ENCODE data around the gene B3GAT3. TPM values are rescaled to one million over a fixed set of nuclear protein-coding genes. Genes with fewer than 3 reads are reported as not detected.

Gene B3GAT3
- total RNA-seq = 10 to 100 TPM; 27.5 to 30.3 TPM

DNA sequence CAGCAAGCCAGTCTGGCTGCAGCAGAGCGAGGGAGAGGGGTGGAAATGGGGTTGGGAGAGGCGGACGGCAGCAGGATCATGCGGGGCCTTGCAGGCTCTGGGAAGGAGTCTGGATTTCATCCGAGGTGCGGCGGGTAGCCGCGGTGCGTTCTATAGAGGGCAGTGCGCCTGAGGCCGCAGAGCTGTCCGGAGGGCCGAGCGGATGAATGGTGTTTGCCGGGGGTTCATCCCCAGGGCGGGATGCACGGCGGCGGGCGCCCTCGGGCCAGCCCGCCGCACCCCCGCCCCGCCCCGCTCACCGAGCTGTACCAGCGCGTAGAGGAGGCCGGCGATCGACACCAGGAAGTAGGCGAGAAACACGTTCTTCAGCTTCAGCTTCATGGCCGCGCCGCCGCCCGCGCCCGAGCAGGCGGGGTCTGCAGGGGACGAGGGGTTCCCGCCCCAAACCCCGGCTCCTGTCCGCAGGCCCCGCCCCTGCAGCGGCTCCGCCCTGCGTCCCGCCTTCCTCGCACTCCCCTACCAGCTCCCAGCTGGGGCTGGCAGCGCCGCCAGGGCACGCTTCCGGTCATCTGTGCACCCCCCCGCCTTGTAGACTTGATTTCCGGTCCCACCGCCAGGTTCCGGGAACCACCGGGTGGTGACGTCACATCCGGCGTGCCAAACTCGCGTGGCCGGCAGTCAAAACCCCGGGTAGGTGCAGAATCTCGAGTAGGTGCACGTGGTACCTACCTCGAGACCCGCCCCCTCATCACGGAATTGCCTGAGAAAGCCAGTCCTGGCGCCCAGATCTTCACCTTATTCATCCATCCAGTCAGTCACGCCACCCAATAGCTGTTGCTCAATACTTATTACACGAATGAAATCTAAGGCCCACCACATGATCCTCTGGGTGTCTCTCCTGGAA is at the start of gene B3GAT3:
B3GAT3 (minus strand) TSS at position 420 of the 904 bp plus-strand sequence; CDS start at position 381, 39 bp downstream.
- Histone ChIP-seq H3K4me1 (ENCODE audit: control insufficient read depth in 1 of 2, low read depth in 2 of 2) (peaks cover 7 to 22% of the 10 kb centered on the region in 2 donors), H3K36me3 (peaks cover 22% of the 10 kb centered on the region), H3K27ac (peak within 1 kb of the TSS; percentile 83 to 97), H3K9me3 (no peaks in the 10 kb centered on the region), H3K27me3 (replicated peaks; ENCODE audit: insufficient read depth) (no peaks in the 10 kb centered on the region), H3K4me3 (peak within 1 kb of the TSS; percentile 89)
- peak; percentile 93 for DNase-seq (ENCODE audit: low spot score)
- ATAC-seq (ENCODE audit: insufficient number of reproducible peaks, low FRiP score, low read depth) = peak; percentile 94
- TF ChIP-seq, protein P1, sequence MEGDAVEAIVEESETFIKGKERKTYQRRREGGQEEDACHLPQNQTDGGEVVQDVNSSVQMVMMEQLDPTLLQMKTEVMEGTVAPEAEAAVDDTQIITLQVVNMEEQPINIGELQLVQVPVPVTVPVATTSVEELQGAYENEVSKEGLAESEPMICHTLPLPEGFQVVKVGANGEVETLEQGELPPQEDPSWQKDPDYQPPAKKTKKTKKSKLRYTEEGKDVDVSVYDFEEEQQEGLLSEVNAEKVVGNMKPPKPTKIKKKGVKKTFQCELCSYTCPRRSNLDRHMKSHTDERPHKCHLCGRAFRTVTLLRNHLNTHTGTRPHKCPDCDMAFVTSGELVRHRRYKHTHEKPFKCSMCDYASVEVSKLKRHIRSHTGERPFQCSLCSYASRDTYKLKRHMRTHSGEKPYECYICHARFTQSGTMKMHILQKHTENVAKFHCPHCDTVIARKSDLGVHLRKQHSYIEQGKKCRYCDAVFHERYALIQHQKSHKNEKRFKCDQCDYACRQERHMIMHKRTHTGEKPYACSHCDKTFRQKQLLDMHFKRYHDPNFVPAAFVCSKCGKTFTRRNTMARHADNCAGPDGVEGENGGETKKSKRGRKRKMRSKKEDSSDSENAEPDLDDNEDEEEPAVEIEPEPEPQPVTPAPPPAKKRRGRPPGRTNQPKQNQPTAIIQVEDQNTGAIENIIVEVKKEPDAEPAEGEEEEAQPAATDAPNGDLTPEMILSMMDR (IDR thresholded peaks at IDR 0.05) = no peak

DNA sequence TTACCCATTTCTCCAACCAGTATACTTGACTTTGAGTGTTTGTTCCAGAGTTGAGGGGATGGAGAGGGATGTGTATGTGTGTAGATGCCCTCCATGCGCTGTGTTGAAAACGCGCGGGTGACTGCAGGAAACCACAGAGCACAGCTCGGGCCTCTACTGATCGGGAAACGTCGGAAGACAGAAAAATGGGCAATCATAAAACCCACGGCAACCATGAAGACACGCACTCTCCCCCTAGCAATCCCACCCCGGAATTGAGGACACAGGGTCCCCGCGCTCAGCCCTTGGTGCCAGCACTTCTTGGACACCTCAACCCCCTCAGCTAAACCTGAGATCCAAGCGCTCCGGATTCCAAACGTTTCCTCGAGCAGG is 49.4 kb upstream of the B3GAT3 start:
- ATAC-seq (ENCODE audit: insufficient number of reproducible peaks, low FRiP score, low read depth) = no peak

DNA sequence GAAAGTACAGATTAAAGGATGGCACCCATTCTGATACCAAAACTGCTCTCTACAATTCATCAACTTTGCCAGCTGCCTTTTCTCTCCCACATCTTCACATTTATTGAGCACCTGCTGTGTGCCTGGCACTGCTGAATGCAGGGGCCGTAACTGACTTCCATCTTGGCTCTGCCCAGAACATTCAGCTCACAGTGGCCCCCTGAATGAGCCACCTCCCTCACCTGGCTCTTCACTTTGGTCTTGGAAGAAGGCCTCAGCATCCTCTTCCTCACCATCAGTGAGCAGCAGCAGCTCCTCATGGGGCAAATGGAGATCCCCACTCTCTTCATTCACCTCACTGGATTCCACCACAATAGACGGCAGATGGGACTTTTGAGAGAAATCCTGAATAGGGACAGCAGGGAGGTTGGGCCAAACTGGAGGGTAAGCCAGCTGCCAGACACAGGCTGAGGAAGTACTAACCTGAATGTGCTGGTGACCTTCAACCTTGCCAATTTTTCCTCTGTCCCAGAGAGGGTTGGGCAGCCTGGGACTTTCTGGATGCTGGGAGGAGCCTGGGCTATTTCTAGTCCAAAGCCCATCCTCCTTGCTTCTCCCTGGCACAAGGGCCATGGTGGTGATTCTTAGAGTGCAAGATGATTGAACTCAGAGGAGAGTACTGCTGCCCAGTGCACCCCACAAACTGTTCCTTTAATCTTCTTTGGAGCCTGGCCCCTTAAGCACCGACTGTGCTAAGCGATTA is 47.8 kb upstream of the B3GAT3 start:
- H3K36me3 ChIP-seq = peaks cover 6% of the 10 kb centered on the region
- ATAC-seq (ENCODE audit: insufficient number of reproducible peaks, low FRiP score, low read depth) (no peak), DNase-seq (ENCODE audit: low spot score) (no peak)
- no peaks in the 10 kb centered on the region for H3K27me3 ChIP-seq (replicated peaks; ENCODE audit: insufficient read depth)
- H3K4me1 ChIP-seq (ENCODE audit: control insufficient read depth in 1 of 2, low read depth in 2 of 2) = peaks cover 34 to 48% of the 10 kb centered on the region in 2 donors
- TF ChIP-seq, protein P1 (IDR thresholded peaks at IDR 0.05) = no peak
- H3K4me3 ChIP-seq = no peak overlapping the region
- no peaks in the 10 kb centered on the region for H3K9me3 ChIP-seq
- H3K27ac ChIP-seq = no peak overlapping the region

More for the DNA sequence above, 49.4 kb upstream of the B3GAT3 start:
- Histone ChIP-seq H3K4me1 (ENCODE audit: control insufficient read depth in 1 of 2, low read depth in 2 of 2) (peaks cover 32 to 45% of the 10 kb centered on the region in 2 donors), H3K36me3 (peaks cover 16% of the 10 kb centered on the region), H3K9me3 (no peaks in the 10 kb centered on the region), H3K27ac (peak overlapping the region; percentile 72 to 81), H3K4me3 (peak overlapping the region; percentile 87), H3K27me3 (replicated peaks; ENCODE audit: insufficient read depth) (no peaks in the 10 kb centered on the region)
- no peak for DNase-seq (ENCODE audit: low spot score)
- TF ChIP-seq, protein P1 (IDR thresholded peaks at IDR 0.05) = no peak

DNA sequence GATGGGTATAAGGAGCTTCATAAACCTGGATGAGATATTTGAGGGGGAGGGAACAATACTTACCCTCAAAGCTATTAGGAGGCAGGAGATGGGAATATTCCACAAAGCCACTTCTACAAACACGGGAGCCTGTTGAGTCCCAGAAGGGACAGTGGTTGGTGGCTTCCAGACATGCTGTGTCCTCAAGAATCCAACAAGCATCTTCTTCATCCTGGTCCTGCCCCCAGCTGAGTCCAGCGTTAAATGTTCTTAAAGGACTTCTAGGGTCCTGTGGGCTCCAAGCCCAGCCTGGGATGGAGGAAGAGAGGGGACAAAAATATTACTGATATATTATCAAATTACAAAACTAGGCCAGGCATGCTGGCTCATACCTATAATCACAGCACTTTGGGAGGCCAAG is 45.7 kb upstream of the B3GAT3 start:
- peaks cover 31 to 45% of the 10 kb centered on the region in 2 donors for H3K4me1 ChIP-seq (ENCODE audit: control insufficient read depth in 1 of 2, low read depth in 2 of 2)
- H3K27ac ChIP-seq = no peak overlapping the region
- peaks cover 6% of the 10 kb centered on the region for H3K36me3 ChIP-seq
- ATAC-seq (ENCODE audit: insufficient number of reproducible peaks, low FRiP score, low read depth) (no peak), DNase-seq (ENCODE audit: low spot score) (no peak)
- TF ChIP-seq, protein P1 (IDR thresholded peaks at IDR 0.05) = no peak
- no peaks in the 10 kb centered on the region for H3K9me3 ChIP-seq
- H3K4me3 ChIP-seq = no peak overlapping the region
- H3K27me3 ChIP-seq (replicated peaks; ENCODE audit: insufficient read depth) = no peaks in the 10 kb centered on the region

All from thoracic aorta (tissue), 2 donors.